Measurements from ENCODE around the gene XPO6. TPM values are rescaled to one million over a fixed set of nuclear protein-coding genes. Genes with fewer than 3 reads are reported as not detected.

The XPO6 gene
- total RNA-seq, 1 experiment from 2014 or later, result 124 TPM

GRCh38 chr16:28259091-28259780, 47.5 kb upstream of the XPO6 start:
- no peak overlapping the region for H4K5ac ChIP-seq (ENCODE audit: insufficient read length, low read depth, low read length)
- H2AFZ ChIP-seq (ENCODE audit: low read length), result no peak overlapping the region
- H2BK15ac ChIP-seq (ENCODE audit: low read depth, low read length), result no peak overlapping the region
- Mint-ChIP-seq H3K27ac (peak overlapping the region in 2 of 3 experiments; percentile 42 to 65; a peak in 5 of 7 replicates), H3K4me3 (peak overlapping the region in 1 of 2 experiments; percentile 77; a peak in 3 of 5 replicates), H3K36me3 (ENCODE audit: insufficient read depth in 1 of 3, low read depth in 3 of 3) (no peaks in the 10 kb centered on the region), H3K4me1 (peaks cover 28 to 61% of the 10 kb centered on the region in 2 experiments), H3K27me3 (ENCODE audit: low read depth) (peaks cover 3% of the 10 kb centered on the region), H3K9me3 (no peaks in the 10 kb centered on the region)
- H3K4ac ChIP-seq (ENCODE audit: low read depth, low read length), result no peak overlapping the region
- TF ChIP-seq, protein P1, sequence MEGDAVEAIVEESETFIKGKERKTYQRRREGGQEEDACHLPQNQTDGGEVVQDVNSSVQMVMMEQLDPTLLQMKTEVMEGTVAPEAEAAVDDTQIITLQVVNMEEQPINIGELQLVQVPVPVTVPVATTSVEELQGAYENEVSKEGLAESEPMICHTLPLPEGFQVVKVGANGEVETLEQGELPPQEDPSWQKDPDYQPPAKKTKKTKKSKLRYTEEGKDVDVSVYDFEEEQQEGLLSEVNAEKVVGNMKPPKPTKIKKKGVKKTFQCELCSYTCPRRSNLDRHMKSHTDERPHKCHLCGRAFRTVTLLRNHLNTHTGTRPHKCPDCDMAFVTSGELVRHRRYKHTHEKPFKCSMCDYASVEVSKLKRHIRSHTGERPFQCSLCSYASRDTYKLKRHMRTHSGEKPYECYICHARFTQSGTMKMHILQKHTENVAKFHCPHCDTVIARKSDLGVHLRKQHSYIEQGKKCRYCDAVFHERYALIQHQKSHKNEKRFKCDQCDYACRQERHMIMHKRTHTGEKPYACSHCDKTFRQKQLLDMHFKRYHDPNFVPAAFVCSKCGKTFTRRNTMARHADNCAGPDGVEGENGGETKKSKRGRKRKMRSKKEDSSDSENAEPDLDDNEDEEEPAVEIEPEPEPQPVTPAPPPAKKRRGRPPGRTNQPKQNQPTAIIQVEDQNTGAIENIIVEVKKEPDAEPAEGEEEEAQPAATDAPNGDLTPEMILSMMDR (conservative IDR thresholded peaks at IDR 0.05), result no peak
- no peak overlapping the region for H2BK12ac ChIP-seq (ENCODE audit: insufficient read length, low read depth, low read length)
- no peak for DNase-seq
- H3K23ac ChIP-seq (ENCODE audit: insufficient read length, low read depth, low read length), result no peak overlapping the region
- H3K18ac ChIP-seq (ENCODE audit: insufficient read length, low read depth, low read length), result no peak overlapping the region
- no peak overlapping the region for H2BK5ac ChIP-seq (ENCODE audit: insufficient read length, low read length)
- H3K79me1 ChIP-seq (ENCODE audit: insufficient read depth, low read depth, low read length, poor library complexity, severe bottlenecking), result no peaks in the 10 kb centered on the region
- H3K56ac ChIP-seq (ENCODE audit: insufficient read length, low read depth, low read length), result no peak overlapping the region
- H3K79me2 ChIP-seq (ENCODE audit: insufficient read depth, low read length), result no peaks in the 10 kb centered on the region
- H3K9me3 ChIP-seq (ENCODE audit: control insufficient read depth, low read depth, low read length), result no peaks in the 10 kb centered on the region
- no peak overlapping the region for H4K8ac ChIP-seq (replicated peaks; ENCODE audit: insufficient read length, low read depth, low read length)
- WGBS (ENCODE audit: extremely low coverage, insufficient read length, low lambda C conversion rate), result no CpG with 5 or more reads among the region's 29 CpGs
- H3K27me3 ChIP-seq (ENCODE audit: insufficient read depth, low read length), result no peaks in the 10 kb centered on the region
- no peak overlapping the region for H3K4me2 ChIP-seq (ENCODE audit: insufficient read depth, insufficient read length, low read length)
- no peak overlapping the region for H3K9ac ChIP-seq (ENCODE audit: extremely low read depth, insufficient read length, low read length)
- no peaks in the 10 kb centered on the region for H3K23me2 ChIP-seq (ENCODE audit: insufficient read length, low read depth, low read length, poor library complexity, severe bottlenecking)
- no peak overlapping the region for H4K91ac ChIP-seq (ENCODE audit: insufficient read length, low read depth, low read length)
- no peak overlapping the region for H2BK20ac ChIP-seq (ENCODE audit: low read depth, low read length, poor library complexity, severe bottlenecking)
- no peak overlapping the region for H3K14ac ChIP-seq (ENCODE audit: insufficient read depth, low read length)
- peaks cover 4% of the 10 kb centered on the region; the same call in 1 of the 2 replicates for H3K4me1 ChIP-seq (ENCODE audit: insufficient read depth, low read length)
- H2BK120ac ChIP-seq (ENCODE audit: low read depth, low read length, poor library complexity, severe bottlenecking), result no peak overlapping the region
- no peak overlapping the region for H3K27ac ChIP-seq (ENCODE audit: insufficient read length, low read depth, low read length)
- H3T11ph ChIP-seq (ENCODE audit: low read length), result no peak overlapping the region
- H2AK5ac ChIP-seq (ENCODE audit: insufficient read length, low read length), result no peak overlapping the region
- no peaks in the 10 kb centered on the region for H4K20me1 ChIP-seq (ENCODE audit: control insufficient read depth, insufficient read depth, insufficient read length)

Measured in H9 (cell line).